ENCODE data around the gene CROCC.

Gene CROCC

DNA sequence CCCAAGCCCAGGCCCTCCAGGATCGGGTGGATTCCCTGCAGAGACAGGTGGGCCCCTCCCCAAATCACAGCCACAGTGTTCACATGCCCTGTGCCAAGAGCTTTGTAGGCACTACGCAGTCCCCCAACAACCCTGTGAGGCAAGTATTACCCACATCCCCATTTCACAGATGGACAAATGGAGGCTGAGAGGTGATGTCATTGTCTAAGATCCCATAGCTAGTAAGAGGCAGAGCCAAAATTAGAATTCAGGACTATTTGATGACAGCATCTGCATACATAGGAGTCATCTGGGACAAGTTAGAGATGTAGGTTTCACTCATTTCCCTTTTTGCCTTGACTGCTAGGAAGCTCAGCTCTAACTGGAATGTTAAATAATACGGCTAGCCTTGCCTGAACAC, 46.6 kb downstream of the CROCC start:
- no peak overlapping the region for H3K4me3 ChIP-seq (ENCODE audit: low read depth, low read length)
- DNase-seq (ENCODE audit: low read depth, low spot score): no peak
- ChIA-PET POLR2A (interaction anchor here (1.6 kb wide), 1 partner anchor 11 kb away, joined by 10 read pairs; no protein-coding TSS in a partner anchor), CTCF (interaction anchor here (1.1 to 3.5 kb wide), 3 partner anchors 10 to 41 kb away, joined by 3 to 14 read pairs (median 4); no protein-coding TSS in a partner anchor)
- TF ChIP-seq, protein P1, sequence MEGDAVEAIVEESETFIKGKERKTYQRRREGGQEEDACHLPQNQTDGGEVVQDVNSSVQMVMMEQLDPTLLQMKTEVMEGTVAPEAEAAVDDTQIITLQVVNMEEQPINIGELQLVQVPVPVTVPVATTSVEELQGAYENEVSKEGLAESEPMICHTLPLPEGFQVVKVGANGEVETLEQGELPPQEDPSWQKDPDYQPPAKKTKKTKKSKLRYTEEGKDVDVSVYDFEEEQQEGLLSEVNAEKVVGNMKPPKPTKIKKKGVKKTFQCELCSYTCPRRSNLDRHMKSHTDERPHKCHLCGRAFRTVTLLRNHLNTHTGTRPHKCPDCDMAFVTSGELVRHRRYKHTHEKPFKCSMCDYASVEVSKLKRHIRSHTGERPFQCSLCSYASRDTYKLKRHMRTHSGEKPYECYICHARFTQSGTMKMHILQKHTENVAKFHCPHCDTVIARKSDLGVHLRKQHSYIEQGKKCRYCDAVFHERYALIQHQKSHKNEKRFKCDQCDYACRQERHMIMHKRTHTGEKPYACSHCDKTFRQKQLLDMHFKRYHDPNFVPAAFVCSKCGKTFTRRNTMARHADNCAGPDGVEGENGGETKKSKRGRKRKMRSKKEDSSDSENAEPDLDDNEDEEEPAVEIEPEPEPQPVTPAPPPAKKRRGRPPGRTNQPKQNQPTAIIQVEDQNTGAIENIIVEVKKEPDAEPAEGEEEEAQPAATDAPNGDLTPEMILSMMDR (IDR thresholded peaks at IDR 0.05; ENCODE audit: insufficient read depth, low read length, missing control alignments): no peak

DNA sequence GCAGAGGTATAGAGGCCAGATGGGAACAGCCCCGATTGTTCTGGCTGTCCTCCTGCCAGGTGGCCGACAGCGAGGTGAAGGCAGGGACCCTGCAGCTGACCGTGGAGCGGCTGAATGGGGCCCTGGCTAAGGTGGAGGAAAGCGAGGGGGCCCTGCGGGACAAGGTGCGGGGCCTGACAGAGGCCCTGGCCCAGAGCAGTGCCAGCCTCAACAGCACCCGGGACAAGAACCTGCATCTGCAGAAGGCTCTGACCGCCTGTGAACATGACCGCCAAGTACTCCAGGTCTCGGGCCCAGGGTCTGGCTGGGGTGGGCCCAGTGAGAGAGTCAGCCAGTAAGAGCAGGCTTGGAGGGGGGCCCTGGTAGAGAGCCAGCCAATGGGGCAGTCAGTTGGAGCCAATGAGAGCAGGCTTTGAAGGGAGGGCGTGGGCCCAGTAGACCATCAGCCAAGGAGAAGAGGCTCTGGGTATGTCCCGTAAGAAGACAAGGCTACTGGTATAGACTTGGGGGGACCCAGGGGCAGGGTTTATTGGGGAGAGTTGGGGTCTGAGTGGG, 47.4 kb downstream of the CROCC start:
- no peak overlapping the region for H3K4me3 ChIP-seq (ENCODE audit: low read depth, low read length)
- ChIA-PET CTCF (interaction anchor here (1.1 to 1.8 kb wide), 2 partner anchors 9 kb away, joined by 4 to 10 read pairs; no protein-coding TSS in a partner anchor), POLR2A (no interaction called here)
- TF ChIP-seq, protein P1 (IDR thresholded peaks at IDR 0.05; ENCODE audit: insufficient read depth, low read length, missing control alignments): no peak
- DNase-seq (ENCODE audit: low read depth, low spot score): no peak

DNA sequence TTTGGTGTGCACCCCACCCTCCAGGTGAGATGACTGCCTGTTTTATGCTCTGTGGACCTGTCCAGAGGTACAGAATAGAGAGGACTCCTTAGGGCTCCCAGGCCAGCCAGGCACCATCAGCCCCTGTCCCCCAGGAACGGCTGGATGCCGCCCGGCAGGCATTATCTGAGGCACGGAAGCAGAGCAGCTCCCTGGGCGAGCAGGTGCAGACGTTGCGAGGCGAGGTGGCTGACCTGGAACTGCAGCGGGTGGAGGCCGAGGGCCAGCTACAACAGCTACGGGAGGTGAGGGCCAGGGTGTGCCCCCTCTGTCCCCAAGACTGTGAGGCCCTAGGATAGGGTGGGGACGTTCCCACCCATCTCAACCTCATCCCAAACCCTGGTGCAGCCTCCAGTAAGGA, 47.9 kb downstream of the CROCC start:
- POLR2A ChIA-PET: interaction anchor here (1.1 kb wide), 1 partner anchor 9 kb away, joined by 4 read pairs; no protein-coding TSS in a partner anchor
- no peak overlapping the region for H3K4me3 ChIP-seq (ENCODE audit: low read depth, low read length)
- CTCF ChIA-PET: interaction anchor here (1.8 kb wide), 1 partner anchor 9 kb away, joined by 10 read pairs; no protein-coding TSS in a partner anchor
- TF ChIP-seq, protein P1 (IDR thresholded peaks at IDR 0.05; ENCODE audit: insufficient read depth, low read length, missing control alignments): no peak
- DNase-seq (ENCODE audit: low read depth, low spot score): no peak

DNA sequence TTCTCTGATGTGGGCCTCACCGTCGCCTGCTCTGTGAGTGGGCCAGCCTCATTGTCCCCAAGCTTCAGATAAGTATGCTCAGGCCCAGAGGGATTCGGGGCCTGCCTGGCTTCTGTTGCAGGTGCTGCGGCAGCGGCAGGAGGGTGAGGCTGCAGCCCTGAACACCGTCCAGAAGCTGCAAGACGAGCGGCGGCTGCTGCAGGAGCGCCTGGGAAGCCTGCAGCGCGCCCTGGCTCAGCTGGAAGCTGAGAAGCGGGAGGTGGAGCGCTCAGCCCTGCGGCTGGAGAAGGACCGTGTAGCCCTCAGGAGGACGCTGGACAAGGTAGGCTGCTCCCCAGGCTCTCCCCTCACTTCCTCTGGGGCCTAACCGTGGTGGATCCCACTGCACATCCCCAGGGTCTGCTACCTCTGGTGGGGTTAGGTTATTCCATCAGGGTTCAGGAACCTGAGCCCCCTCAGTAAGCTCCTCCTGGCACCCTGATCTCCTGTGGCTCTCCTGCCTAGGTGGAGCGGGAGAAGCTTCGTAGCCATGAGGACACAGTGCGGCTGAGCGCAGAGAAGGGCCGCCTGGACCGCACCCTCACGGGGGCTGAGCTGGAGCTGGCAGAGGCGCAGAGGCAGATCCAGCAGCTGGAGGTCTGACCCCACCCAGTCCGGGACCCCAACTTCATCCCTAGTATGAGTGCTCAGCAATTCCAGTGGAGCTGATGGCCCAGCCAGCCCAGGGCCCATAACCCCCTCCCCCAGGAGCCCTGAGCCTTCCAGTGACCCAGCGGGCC, 48.6 kb downstream of the CROCC start:
- ChIA-PET POLR2A (interaction anchor here (0.7 to 1.1 kb wide), 3 partner anchors 9 to 11 kb away, joined by 3 to 4 read pairs (median 4); no protein-coding TSS in a partner anchor), CTCF (interaction anchor here (0.7 to 1.8 kb wide), 2 partner anchors 8 to 10 kb away, joined by 3 to 10 read pairs; no protein-coding TSS in a partner anchor)
- no peak for DNase-seq (ENCODE audit: low read depth, low spot score)
- no peak overlapping the region for H3K4me3 ChIP-seq (ENCODE audit: low read depth, low read length)
- TF ChIP-seq, protein P1 (IDR thresholded peaks at IDR 0.05; ENCODE audit: insufficient read depth, low read length, missing control alignments): no peak

DNA sequence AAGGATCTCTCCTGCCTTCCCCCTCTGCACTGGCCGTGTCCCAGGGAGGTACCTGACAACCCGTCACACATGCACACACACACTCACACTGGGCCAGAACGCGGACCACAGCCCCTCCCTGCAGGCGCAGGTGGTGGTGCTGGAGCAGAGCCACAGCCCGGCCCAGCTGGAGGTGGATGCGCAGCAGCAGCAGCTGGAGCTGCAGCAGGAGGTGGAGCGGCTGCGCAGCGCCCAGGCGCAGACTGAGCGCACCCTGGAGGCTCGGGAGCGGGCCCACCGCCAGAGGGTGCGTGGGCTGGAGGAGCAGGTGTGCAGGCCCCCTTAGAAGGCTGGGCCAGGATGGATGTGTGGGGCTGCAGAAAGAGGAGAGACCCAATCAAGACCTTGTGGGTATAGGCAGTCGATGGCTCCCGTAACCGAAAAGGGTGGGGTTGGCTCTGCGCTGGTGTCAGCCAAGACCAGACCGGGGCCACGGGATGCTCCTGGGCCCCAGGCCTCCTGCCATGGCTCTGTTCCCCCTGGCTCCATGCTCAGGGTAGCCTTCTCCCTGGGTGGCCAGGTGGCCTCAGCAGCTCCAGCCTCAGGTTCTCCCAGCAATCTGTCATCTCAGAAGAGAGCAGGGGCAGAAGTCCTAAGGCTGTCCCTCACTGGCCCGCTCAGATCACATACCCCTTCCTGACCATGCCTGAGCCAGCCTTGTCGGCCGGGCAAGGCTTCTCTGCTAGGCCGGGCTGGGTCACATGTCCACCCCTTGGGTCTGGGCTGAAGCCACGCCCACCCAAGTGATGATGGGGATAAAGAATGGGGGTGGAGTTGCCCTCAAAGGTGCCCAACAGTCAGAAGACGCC, 49.8 kb downstream of the CROCC start:
- H3K4me3 ChIP-seq (ENCODE audit: low read depth, low read length): no peak overlapping the region
- TF ChIP-seq, protein P1 (IDR thresholded peaks at IDR 0.05; ENCODE audit: insufficient read depth, low read length, missing control alignments): no peak
- ChIA-PET CTCF (interaction anchor here (0.6 to 1.5 kb wide), 3 partner anchors 10 to 74 kb away, joined by 3 to 5 read pairs (median 3); no protein-coding TSS in a partner anchor), POLR2A (interaction anchor here (1.0 kb wide), 1 partner anchor 10 kb away, joined by 3 read pairs; no protein-coding TSS in a partner anchor)
- DNase-seq (ENCODE audit: low read depth, low spot score): no peak

All from AG04449 (cell line).